ENCODE data around the gene CATSPER1. TPM values are rescaled to one million over a fixed set of nuclear protein-coding genes. Genes with fewer than 3 reads are reported as not detected.

Gene CATSPER1
- total and polyA plus RNA-seq, 2 of the 8 experiments (the other 6 are each of a cell fraction or from before 2014, with no cell fraction given) = not detected

DNA sequence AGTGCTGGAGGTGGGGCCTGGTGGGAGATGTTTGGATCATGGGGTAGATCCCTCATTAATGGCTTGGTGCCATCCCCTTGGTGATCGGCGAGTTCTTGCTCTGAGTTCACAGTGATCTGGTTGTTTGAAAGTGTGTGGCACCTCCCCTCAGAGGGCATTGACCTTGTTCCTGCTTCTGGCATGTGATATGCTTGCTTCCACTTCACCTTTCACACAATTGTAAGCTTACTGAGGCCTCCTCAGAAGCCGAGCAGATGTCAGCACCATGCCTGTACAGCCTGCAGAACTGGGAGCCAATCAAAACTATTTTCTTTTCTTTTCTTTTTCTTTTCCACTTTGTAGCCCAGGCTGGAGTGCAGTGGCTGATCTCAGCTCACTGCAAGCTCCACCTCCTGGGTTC, 11.0 kb upstream of the CATSPER1 start (continued):
- TF ChIP-seq RAD21 (IDR thresholded peaks at IDR 0.05 in 1 of 2, conservative IDR thresholded peaks at IDR 0.05 in 1 of 2; ENCODE audit: low read depth in 2 of 2, low read length in 2 of 2) (no peak), CREB1 (IDR thresholded peaks at IDR 0.05) (no peak), SAP30 (IDR thresholded peaks at IDR 0.05; ENCODE audit: insufficient read depth, insufficient replicate concordance, low read length) (no peak)
- TF ChIP-seq, protein P1, sequence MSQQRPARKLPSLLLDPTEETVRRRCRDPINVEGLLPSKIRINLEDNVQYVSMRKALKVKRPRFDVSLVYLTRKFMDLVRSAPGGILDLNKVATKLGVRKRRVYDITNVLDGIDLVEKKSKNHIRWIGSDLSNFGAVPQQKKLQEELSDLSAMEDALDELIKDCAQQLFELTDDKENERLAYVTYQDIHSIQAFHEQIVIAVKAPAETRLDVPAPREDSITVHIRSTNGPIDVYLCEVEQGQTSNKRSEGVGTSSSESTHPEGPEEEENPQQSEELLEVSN (IDR thresholded peaks at IDR 0.05) = no peak
- TF ChIP-seq, protein P2, sequence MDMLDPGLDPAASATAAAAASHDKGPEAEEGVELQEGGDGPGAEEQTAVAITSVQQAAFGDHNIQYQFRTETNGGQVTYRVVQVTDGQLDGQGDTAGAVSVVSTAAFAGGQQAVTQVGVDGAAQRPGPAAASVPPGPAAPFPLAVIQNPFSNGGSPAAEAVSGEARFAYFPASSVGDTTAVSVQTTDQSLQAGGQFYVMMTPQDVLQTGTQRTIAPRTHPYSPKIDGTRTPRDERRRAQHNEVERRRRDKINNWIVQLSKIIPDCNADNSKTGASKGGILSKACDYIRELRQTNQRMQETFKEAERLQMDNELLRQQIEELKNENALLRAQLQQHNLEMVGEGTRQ (IDR thresholded peaks at IDR 0.05; ENCODE audit: low read length) = no peak
